ENCODE results near the gene C22orf15. TPM values are rescaled to one million over a fixed set of nuclear protein-coding genes. Genes with fewer than 3 reads are reported as not detected.

C22orf15 gene
- total and polyA plus RNA-seq, 3 donors from 2014 or later: 0.68 to 8.8 (median 2.4) TPM

DNA sequence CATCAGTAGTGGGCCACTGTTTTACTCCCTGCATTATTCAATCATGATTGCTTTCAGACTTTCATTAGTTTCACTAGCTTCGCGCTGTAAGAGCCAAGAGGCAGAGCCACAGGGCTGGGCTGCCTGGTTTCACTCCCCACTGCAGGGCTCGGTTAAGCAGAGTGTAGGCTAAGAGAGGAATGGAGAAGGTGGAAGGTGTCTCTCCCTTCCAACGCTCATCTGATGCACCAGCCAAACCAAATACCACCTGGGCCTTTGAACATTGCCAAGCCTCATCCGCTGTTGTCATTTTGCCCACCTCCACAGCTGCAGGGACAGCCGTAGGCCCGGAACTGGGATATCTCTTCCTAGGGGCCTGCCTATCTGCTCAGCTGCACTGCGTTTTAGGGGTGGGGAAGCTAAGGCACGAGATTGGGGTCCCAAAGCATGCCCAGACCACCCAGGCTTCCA is 23.5 kb downstream of the C22orf15 start:
- 16 to 24% methylated on average over 9 of the region's 9 CpGs for WGBS, 2 donors
- TF ChIP-seq POLR2A (IDR thresholded peaks at IDR 0.05): no peak
- TF ChIP-seq, protein P1, sequence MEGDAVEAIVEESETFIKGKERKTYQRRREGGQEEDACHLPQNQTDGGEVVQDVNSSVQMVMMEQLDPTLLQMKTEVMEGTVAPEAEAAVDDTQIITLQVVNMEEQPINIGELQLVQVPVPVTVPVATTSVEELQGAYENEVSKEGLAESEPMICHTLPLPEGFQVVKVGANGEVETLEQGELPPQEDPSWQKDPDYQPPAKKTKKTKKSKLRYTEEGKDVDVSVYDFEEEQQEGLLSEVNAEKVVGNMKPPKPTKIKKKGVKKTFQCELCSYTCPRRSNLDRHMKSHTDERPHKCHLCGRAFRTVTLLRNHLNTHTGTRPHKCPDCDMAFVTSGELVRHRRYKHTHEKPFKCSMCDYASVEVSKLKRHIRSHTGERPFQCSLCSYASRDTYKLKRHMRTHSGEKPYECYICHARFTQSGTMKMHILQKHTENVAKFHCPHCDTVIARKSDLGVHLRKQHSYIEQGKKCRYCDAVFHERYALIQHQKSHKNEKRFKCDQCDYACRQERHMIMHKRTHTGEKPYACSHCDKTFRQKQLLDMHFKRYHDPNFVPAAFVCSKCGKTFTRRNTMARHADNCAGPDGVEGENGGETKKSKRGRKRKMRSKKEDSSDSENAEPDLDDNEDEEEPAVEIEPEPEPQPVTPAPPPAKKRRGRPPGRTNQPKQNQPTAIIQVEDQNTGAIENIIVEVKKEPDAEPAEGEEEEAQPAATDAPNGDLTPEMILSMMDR (IDR thresholded peaks at IDR 0.05): no peak
- H3K4me1 ChIP-seq: peaks cover 41% of the 10 kb centered on the region
- no peaks in the 10 kb centered on the region for H3K36me3 ChIP-seq (ENCODE audit: low read depth, missing control alignments)
- peak overlapping the region; percentile 97 for H3K4me3 ChIP-seq
- DNase-seq: no peak
- intact Hi-C loops (cut with DNase I; ENCODE audit: low total_unique reads): no loop called here
- no peaks in the 10 kb centered on the region for H3K9me3 ChIP-seq
- no peaks in the 10 kb centered on the region for H3K27me3 ChIP-seq
- peak overlapping the region; percentile 99 to 100 for H3K27ac ChIP-seq

DNA sequence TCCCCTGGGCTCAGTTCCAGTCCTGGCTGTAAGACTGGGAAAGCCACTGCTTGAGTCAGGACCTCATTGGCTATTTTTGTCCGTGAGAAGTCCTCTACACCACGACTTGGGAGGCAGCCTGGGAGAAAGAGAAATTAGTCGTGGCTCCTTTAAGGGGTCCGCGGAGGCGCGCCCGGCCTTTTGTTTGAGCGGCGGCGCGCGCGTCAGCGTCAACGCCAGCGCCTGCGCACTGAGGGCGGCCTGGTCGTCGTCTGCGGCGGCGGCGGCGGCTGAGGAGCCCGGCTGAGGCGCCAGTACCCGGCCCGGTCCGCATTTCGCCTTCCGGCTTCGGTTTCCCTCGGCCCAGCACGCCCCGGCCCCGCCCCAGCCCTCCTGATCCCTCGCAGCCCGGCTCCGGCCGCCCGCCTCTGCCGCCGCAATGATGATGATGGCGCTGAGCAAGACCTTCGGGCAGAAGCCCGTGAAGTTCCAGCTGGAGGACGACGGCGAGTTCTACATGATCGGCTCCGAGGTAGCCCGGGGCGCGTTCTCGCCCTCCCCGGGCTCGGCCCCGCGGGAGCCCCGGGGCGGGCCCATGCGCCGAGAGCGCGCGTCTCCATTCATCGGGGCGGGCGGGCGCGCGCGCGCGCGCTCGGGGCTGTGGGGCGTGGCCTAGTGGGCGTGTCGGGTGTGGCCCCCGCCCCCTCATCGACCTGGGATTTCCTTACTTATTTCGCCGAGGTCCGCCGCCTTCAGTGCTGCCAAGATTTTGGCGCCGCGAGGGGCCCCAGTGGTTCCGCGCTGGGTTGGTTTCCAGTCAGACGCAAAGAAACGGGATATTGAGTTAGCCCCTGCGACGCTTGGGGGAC is 24.2 kb downstream of the C22orf15 start, which contains the start of gene SMARCB1:
Gene SMARCB1 (plus strand): TSS at position 215 of the 848 bp plus-strand sequence. CDS start 204 bp downstream, at position 419.
- 0 to 1% methylated on average over 25 to 71 of the region's 97 CpGs for WGBS, 2 donors
- Histone ChIP-seq H3K4me3 (peak within 1 kb of the TSS; percentile 97), H3K36me3 (ENCODE audit: low read depth, missing control alignments) (no peaks in the 10 kb centered on the region), H3K9me3 (no peaks in the 10 kb centered on the region), H3K4me1 (peaks cover 48% of the 10 kb centered on the region), H3K27ac (peak within 1 kb of the TSS; percentile 99 to 100), H3K27me3 (no peaks in the 10 kb centered on the region)
- intact Hi-C loops (cut with DNase I; ENCODE audit: low total_unique reads): no loop called here
- peak; percentile 18 for TF ChIP-seq POLR2A (IDR thresholded peaks at IDR 0.05)
- TF ChIP-seq, protein P1 (IDR thresholded peaks at IDR 0.05): no peak
- DNase-seq: peak; percentile 96

DNA sequence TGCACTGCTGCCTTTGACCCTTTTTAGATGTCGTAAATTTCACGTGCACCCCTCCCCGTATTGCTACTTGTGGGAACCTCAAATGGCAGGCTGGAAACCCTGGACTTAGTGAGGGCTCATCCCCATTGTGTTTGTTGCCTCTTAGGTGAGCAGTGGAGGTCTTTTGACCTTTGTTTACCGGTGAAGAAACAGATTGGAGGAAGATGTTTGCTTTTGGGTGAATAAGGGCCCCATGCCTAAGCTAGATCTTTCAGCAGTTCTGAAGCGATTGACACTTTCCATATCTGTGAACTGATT is 24.8 kb downstream of the C22orf15 start:
- peak overlapping the region; percentile 97 for H3K4me3 ChIP-seq
- H3K27ac ChIP-seq: peak overlapping the region; percentile 99 to 100
- intact Hi-C loops (cut with DNase I; ENCODE audit: low total_unique reads): no loop called here
- H3K27me3 ChIP-seq: no peaks in the 10 kb centered on the region
- no peaks in the 10 kb centered on the region for H3K36me3 ChIP-seq (ENCODE audit: low read depth, missing control alignments)
- H3K4me1 ChIP-seq: peaks cover 50% of the 10 kb centered on the region
- no peaks in the 10 kb centered on the region for H3K9me3 ChIP-seq
- TF ChIP-seq, protein P1 (IDR thresholded peaks at IDR 0.05): no peak
- TF ChIP-seq POLR2A (IDR thresholded peaks at IDR 0.05): no peak
- DNase-seq: no peak
- WGBS, 2 donors: 0 to 2% methylated on average over 5 of the region's 5 CpGs

DNA sequence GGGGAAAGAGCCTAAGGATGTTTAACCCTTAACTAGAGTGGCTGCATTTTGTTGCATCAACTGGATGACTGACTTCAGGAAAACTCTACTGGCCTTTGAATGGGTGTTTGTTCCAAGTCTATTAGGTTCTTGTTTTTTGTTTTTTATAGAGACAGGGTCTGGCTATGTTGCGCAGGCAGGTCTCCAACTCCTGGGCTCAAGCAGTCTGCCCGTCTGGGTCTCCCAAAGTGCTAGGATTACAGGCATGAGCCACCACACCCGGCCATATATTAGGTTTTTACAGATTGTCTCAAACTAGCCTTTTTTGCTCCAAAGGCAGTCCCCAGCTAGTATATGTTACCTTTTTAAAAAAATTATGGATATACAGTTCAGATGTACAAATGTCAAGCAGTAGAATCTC is 25.1 kb downstream of the C22orf15 start:
- no peaks in the 10 kb centered on the region for H3K36me3 ChIP-seq (ENCODE audit: low read depth, missing control alignments)
- DNase-seq: no peak
- peak overlapping the region; percentile 99 to 100 for H3K27ac ChIP-seq
- H3K27me3 ChIP-seq: no peaks in the 10 kb centered on the region
- TF ChIP-seq, protein P1 (IDR thresholded peaks at IDR 0.05): no peak
- no peak for TF ChIP-seq POLR2A (IDR thresholded peaks at IDR 0.05)
- intact Hi-C loops (cut with DNase I; ENCODE audit: low total_unique reads): no loop called here
- H3K9me3 ChIP-seq: no peaks in the 10 kb centered on the region
- H3K4me3 ChIP-seq: peak overlapping the region; percentile 97
- H3K4me1 ChIP-seq: peaks cover 50% of the 10 kb centered on the region
- WGBS, 2 donors: 37 to 38% methylated on average over 3 of the region's 3 CpGs

All from testis (tissue), 3 donors.